Inflammatory macrophage treated with lipopolysaccharide for 4 hours (primary cell): Measurements from ENCODE around the gene FOXO6.

Source experiments
- DNase-seq: peaks from one replicate; pipeline ENCODE4 v3.0.0-alpha.2; 2020

The FOXO6 gene

DNA sequence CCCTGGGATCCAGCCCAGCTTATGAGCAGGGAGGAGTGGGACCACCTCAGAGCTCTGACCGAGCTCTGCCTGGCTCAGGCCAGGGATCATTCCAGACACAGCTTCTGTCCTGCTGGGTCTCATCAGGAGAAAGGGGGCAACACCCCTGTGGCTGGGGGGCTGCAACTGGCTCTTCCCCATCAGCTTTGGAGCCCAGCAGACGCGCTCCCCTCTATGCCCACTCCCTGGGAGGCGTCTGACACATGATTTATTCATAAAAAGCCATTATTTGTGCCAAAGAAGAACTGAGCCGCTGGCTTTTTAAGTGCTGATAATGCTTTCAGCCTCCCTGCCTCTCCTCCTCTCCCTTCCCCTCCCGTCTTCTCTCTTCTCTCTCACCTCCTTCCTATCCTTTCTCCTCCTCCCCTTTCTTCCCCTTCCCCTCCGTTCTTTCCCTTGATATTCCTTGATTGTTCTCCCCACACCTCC is 25.0 kb downstream of the FOXO6 start:
- DNase-seq = no peak

DNA sequence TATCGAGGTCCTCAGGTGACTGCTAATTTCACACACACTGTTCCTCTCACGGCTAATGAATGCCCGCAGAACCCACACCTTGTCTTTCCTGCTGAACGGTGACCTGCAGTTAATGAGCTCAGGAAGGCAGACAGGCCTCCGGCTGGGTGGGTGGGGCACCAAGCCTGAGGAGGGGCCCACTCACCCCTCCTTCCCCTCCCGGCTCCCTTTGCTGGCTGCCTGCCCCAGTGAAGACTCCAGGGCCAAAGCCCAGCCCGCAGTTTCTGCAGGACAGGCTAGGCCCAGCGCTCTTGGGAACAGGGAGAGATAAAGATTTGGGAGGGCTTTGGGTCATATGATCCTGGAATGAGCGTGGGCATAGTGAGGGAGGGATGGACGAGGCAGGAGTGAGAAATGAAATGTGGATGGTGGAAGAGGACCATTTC is 26.4 kb downstream of the FOXO6 start:
- no peak for DNase-seq

DNA sequence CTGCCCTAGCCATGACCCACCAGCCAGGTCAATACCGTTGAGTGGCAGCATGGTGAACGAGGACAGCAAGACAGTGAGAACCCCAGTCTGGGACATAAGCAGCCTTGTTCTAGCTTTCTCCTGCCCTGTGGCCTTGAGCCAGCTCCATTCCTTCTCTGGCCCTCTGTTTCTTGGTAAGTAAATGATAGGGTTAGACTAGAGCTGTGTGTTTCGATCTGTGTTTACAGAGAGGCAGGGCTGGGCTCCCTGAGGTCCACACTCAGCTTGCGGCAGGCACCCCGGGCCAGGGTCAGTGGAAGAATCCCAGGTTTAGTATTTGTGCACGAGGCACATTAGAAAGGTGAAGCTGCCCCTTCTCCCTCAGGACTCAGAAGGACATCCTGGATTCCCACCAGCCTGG is 27.3 kb downstream of the FOXO6 start:
- DNase-seq = no peak

DNA sequence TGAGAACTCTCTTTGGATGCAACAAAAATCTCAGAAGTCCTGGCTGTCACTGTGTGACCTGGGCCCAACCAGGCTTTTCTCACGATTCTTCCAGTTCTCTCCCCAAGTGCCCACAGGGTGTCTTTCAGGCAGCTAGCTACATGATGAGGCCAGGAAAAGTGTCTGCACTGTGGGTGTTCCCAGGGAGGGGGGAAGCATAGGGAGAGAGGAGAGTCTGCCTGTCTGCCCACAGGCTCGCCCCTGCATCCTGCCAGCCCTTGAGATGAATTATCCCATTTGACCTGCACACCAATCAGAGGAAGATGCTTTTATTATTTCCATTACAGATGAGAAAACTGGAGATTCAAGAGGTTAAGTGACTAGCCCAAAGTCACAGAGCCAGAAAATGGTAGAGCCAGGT is 27.8 kb downstream of the FOXO6 start:
- DNase-seq = no peak

DNA sequence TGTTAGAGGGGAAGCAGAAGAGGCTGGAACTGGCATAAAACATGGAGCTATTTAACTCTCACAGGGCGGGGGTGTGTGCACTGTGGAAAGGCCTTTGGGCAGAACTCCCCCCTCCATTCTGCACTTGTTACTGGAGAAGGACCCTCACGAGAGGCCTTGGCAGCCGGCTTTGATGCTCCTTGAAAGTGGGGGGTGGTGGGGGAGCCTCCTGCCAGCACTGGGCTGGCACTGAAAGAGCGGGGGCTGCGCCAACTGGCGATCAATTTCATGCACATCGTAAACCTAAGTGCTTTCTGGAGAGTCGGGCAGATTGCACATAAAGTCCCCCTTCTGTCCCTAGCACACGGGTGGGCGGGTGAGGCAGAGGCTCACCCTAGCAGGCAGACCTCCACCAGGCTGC is 28.9 kb downstream of the FOXO6 start:
- DNase-seq = no peak

DNA sequence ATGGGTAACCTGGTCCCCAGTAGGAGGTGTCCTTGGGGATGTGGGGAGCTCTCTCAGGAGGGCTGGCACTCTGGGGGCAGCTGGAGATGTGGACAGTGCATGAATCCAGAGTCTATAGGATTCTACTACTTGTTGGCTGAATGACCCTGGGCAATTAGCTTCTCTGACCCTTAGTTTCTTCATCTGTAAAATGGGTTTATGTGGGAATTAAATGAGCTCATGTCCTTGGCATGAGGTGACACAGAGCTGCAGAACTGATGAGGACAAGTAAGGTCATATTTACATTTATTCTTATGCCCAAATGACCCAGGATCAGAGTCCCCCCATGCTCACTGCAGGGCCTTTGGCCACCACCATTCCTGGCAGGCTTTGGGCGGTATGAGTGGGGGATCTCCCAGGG is 29.3 kb downstream of the FOXO6 start:
- DNase-seq = no peak

DNA sequence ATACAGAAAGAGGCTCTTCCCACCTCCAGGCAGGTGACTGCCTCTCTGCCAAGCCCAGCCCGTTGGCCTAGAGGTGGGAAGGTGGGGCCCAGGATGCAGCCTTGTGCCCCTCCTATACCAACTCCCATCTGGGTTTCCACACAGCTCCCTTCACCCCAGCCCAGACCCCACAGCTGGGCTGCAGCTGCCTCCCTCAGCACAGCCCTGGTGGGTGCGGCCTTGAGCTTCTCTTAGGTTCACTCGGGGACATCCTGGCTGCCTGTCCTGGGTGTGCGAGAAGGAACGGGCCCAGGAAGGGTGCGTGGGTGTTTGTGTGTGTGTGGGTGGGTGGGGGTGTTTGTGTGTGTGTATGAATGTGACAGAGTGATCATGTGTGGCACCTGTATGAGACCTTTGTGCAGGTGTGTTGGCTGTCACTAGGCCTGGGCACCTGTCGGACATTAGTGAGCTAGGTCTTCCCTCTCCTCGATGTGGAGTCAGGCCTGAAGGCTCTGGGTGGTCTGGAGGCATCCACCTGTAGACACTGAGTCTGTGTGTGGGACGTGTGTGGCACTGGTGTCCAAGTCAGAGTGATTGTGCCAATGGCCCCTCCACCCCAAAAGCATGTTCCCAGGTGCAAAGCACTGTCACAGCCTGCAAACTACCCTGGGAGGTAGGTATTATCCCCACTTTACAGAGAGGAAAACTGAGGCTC is 30.7 kb downstream of the FOXO6 start:
- no peak for DNase-seq

DNA sequence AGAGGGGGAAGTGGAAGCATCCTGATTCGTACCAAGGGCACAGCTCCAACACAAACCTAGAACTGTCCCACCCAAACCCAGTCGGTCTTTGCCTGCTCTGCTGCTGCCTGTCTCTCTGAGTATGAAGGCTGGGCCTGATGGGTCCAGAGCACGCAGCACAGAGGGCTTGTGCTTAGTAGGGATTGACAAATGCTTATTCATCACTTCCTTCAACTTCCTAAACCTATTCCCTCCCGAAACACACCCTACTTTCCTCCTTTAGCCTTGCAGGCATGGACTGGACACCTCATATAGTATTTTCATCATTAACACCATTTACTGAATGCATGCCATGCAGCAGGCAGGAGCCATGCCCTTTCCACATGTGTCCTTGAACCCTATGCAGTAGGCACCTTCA is 31.3 kb downstream of the FOXO6 start:
- DNase-seq = no peak

DNA sequence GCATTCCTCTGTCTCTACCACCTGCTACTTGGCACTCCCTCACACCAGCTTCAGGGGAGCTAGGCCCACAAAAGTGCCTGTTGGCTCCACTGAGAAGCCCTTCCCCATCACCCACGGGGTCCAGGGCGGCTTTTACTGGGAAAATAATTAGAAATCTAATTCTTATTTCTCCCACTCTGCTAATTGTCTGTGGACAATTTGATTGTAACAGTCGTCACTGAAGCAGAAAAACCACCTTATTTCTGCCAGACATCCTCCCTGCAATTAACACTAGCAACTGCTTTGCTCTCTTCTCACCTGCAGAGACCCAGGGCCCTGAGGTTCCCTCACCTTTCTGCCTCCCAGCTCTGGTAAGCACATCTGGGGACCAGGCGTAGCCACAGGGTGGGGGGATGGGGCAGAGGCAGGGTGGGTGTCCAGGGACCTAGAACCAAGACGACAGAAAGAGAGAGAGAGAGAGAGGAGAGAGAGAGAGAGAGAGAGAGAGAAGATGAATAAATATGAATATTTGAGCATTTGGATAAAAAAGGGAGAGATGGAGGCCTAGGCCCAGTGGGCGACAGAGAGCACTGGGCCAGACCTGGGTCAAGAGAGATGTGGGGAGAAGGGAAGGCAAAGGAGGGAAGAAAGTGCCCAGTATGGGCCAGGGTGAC is 32.6 kb downstream of the FOXO6 start:
- DNase-seq = no peak

DNA sequence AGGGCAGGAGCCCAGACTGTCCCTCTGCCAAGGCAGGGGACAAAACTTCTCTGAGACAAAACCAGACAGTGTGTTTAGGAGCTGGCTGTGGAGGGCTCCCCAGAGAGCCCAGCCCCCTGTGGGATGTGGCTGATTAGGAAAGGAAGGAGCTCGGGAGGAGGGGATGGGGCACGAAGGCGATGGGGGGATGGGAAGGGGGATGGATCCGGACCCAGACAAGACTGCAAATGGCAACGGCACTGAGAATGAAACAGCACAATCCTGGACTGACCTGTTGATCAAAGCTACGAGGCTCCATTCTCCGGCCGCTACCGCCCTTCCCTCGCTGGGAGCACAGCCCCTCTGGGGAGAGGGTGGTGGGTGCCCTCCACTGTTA is 33.1 kb downstream of the FOXO6 start:
- no peak for DNase-seq

DNA sequence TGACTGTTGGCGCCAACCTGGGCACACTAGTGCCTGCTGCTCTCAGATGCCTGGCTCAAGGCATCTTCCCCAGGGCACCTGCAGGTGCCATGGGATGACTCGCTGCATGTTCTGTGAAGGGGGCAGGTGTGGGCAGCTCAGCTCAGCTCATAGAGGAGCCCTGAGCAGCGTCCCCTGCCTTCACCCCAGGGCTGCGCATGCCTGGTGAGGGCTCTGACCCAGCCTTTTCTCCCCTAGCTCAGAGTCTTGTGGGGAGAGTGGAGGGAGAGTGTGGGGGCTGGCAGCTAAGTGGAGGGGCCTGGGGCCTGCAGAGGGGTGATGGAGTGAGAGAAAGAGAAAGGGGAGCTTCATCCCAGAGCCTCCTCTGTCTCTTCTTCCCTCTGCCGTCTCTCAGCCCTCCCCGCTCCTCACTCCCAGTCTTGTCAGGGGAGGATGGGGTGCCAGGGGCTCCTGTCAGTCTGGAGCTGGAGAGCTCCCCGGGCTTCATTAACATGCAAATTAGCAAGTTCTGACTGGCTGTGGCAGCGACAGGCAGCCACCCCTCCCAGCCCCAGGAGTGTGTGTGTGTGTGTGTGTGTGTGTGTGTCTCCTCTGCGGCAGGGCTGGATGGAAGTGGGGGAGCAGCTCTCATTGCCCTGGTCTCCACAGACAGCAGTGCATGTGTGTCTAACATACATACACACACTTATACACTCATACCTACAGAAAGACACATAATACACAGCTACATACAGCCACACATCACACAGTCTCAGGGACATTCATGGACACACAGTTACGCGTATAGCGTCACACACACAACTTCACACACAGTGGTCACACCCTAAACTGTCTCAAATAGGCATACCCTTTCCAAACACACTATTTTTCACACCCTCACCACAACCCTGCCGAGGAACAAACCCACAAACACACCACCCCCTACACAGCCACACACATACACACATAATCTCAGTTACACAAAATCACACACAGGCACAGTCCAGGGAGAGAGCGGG is 34.0 kb downstream of the FOXO6 start:
- DNase-seq = no peak

DNA sequence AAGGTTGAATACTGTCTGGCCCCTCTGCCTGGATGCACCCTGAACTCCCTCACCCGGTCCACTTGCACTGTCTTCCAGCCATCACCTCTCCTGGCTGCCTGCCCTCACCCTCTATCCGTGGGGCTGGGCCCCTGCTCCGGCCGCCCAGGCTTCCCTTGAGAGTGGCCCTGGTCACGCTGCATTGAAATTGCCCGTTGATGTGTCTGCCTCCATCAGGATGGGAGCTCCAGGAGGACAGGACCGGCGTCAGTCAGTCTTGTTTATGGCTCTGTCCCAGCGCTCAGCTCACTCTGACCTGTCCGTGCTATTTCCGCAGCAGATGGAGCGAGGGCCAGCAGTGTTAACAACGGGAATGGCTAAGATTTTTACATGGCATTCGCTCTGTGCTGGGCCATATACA is 34.9 kb downstream of the FOXO6 start:
- DNase-seq = no peak

DNA sequence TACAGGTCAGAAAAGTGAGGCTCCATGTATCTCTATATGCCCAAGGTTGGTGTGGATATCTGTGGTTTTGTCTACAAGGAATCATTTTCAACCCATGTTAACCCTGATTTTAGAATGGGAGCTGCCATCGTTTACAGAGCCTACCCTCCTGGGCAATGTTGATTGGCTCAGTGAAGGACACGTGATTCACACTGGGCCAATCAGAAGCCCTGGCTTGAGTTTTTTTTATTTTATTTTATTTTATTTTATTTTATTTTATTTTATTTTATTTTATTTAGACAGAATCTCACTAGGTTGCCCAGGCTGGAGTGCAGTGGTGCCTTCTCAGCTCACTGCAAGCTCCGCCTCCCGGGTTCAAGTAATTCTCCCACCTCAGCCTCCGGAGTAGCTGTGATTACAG is 35.8 kb downstream of the FOXO6 start:
- no peak for DNase-seq

DNA sequence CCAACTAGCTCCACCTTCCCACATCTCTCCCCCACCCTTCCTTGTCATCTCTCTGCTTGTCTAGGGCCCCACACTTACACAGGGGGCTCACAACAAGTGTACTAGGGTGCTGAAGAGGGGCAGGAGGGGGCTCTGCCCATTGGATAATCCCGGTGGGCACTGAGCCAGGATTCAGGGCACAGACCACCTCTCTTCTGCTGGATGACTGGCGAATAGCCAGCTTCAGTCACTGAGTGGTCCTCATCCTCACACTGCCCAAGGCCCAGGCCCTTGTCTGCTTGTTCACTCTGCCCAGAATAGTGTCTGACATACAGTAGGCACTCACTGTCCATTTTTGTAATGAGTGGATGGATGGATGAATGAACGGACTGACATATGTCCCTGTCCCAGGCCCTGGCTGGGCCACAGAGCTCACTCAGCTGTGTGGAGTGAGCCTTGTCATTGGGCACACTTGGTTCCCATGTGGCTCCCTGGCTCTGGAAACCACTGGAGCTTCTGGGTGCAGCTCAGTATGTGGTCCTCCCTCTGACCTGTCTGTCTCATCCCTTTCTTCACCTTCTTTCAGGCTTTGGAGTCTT is 36.6 kb downstream of the FOXO6 start:
- DNase-seq = no peak

DNA sequence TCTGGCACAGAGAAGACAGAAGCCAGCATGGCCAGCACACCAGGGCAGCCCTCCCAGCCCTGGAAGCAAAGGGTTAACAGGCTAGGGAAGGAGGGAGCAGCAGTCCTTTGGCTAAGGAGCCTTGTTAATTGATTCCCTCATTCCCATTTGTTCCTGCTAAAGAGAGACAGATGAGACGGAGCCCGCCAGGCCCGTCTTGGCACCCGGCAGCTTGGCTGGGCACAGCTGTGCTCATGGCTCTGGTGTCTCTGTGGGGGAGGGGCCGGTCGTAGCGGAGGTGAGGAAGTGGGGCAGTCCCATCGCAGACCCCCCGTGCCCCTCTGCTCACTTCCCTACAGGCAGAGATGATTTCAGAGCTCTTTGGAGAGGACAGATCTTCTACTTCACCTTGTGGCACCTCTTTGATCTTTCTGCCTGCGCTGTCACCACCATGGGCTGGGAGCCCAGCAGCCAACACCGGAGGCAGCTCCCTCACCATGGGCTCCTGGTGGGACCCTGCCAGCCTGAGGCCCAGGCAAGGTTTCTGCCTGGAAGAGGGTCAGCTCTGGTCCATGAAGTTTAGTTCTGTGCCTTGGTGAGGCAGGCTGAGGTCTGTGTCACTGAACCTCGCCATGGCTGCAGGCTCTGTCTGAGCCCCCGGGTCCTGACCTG is 38.0 kb downstream of the FOXO6 start:
- DNase-seq = no peak

DNA sequence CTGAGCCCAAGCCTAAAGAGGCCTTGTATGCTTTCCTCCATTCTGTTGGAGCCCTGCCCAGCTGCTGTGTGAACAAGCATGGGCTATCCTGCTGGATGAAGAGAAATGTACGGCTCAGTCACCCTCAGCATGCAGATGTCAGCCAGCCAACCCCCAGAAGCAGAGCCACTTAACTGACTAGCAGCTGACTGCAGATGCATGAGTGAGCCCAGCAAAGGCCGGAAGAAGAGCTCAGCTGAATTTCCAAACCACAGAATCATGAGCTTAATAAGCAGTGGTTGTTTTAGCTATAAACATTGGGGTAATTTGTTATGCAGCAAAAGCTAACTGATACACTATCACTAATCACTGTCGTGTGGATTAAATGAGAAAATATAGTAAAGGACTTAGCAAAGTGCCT is 39.0 kb downstream of the FOXO6 start:
- no peak for DNase-seq

DNA sequence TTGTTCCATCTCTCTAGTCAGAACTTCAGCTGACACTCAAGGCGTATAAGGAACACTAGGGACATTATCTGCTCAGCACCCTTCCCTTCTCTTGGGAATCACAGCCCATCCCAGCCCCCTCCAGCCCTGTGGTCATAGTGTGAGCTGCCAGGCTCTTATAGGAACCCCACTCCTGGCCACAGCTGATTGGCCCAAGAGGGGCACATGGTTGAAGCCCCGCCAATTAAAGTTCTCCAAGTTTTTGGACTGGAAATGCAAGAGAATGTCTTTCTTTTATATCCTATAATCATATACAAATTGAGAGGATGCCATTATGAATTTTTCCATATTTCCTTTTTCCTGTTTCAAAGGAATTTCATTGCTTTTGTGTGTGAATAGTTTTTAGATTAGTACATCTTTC is 40.7 kb downstream of the FOXO6 start:
- DNase-seq = no peak

DNA sequence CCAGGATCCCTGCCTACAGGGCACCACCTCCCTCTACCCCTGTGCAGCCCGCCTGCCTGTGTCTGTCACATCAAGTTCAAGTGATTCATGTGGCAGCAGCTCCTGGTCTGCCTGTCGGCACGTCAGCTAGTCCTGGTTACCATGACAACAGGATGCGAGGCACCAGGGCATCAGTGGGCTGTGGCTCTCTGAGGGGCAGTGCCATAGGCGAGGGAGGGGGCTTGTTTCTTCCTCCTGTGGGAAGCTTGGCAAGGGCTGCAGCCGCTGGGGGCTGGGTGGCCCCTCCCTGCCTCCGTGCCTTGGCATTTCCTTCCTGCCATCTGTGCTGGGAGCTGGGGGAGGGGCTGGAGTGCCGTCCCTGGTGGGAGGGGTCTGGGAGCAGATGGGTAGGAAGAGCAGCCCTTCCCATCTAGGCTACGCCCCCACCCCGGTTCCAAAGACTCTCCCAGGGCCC is 43.1 kb downstream of the FOXO6 start:
- DNase-seq = no peak

DNA sequence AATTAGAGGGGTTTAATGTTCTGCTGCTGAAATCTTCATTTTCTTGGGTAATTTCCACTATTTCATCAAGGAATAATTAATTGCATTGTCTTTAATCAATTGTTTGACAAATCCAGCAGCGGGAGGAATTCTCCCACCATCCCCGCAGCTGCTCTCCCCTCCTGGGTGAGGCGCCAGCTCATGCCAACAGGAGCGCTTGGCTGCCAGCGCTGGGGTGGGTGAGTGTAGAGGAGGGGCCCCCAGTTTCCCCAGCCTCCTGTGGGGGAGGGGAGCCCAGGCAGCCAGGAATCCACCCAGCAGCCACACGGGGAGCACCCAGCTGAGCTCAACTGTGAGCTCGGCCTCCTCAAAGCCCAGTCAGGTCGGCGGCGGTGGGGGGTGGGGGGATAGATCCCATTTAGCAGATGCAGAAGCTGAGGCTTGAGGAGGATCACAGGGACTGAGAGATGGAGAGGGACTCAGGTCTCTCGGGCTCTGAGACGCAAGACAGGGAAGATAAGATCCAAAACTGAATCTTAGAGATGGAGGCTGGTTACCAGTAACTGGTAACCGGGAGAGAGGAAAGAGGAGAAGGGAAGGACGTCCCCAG is 46.5 kb downstream of the FOXO6 start:
- no peak for DNase-seq

DNA sequence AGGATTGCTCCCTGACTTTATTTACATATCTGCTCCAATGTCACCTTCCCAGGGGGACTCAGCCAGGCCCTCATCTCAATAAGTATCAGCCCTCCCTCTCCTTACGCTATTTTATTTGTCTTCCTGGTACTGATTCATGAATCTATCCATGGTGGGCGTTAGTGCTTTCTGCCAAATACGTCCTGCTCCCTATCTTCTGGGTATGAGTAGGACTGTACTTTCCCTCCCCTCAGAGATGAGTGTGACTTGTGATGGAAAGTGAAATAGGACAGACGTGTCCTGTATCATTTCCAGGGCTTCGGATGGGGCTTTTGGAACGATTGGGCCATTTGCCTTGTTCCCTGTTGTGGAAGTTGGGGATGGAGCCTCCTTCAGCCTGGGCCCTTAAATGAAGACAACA is 47.5 kb downstream of the FOXO6 start:
- DNase-seq = no peak

DNA sequence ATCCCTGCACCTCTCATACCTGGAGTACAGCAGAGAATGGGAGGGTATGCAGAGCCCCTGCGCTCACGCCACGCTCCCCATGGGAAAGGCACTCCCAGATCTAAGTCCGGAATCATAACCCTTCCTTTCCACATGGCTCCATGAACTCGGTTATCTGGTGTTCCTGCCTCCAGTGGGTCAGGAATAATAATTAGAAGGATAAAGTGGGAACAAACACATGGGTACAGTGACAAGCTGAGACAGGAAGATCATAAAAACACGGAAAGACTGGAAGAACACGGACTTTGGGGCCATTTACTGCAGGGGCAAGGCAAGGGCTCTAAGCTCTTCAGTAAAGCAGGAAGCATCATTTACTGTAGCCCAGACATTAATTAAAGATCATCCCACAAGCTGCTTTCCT is 48.6 kb downstream of the FOXO6 start:
- DNase-seq = no peak

DNA sequence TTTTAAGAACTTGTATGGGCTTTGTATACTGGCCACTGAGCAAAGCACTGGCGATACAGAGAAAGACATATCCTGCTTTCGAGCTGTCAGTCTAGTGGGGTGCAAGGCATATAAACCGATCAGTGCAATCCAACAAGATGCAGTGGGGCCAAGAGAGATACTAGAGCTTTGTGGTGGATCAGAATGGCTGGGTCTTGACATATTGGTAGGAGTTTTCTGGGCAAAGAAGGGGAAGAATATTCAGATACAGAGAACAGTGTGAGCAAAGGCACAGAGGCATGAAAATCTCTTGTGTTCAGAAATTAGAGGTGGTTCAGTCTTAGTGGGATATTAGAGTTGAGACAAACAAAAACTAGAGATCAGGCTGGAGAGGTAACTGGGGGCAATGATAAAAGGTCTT is 49.2 kb downstream of the FOXO6 start:
- no peak for DNase-seq
